Measurements from ENCODE around the gene TNNI3K. TPM values are rescaled to one million over a fixed set of nuclear protein-coding genes. Genes with fewer than 3 reads are reported as not detected.

TNNI3K gene
- total and polyA plus RNA-seq, 2 of the 8 experiments (the other 6 are each of a cell fraction or from before 2014, with no cell fraction given) = 0.41 to 0.48 TPM

DNA sequence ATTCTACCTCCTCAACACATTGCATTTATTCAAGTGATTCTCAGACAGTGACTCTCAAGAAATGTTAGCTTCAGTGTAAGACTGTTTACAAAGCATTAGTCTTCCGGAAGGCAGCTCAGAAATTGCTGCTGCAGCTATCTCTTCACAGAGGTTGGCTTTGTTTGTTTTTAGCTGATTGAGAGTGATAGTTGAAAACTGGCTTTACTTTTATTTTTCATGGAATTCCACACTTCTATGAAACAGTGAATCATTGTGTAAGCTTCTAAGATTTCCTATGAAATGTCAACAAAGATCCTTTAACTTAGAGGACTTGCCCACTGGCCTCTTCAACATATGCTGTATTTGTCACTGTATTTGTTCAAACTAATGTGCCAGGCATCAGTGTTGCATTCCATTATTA lies 121.3 kb downstream of the TNNI3K start (continued):
- TF ChIP-seq SUZ12 (IDR thresholded peaks at IDR 0.05; ENCODE audit: low read length) = no peak
- TF ChIP-seq PHF8 (conservative IDR thresholded peaks at IDR 0.05; ENCODE audit: low read depth, low read length) = no peak
- no peak for TF ChIP-seq RBBP5 (IDR thresholded peaks at IDR 0.05; ENCODE audit: borderline replicate concordance, low read depth, low read length)
- no peak for TF ChIP-seq KDM1A (IDR thresholded peaks at IDR 0.05; ENCODE audit: borderline replicate concordance, low read length)
- TF ChIP-seq, protein P1, sequence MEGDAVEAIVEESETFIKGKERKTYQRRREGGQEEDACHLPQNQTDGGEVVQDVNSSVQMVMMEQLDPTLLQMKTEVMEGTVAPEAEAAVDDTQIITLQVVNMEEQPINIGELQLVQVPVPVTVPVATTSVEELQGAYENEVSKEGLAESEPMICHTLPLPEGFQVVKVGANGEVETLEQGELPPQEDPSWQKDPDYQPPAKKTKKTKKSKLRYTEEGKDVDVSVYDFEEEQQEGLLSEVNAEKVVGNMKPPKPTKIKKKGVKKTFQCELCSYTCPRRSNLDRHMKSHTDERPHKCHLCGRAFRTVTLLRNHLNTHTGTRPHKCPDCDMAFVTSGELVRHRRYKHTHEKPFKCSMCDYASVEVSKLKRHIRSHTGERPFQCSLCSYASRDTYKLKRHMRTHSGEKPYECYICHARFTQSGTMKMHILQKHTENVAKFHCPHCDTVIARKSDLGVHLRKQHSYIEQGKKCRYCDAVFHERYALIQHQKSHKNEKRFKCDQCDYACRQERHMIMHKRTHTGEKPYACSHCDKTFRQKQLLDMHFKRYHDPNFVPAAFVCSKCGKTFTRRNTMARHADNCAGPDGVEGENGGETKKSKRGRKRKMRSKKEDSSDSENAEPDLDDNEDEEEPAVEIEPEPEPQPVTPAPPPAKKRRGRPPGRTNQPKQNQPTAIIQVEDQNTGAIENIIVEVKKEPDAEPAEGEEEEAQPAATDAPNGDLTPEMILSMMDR (IDR thresholded peaks at IDR 0.05; ENCODE audit: control extremely low read depth in 1 of 3, insufficient read depth in 1 of 3, low read depth in 1 of 3, low read length in 3 of 3) = no peak

Data from H1 (cell line).